Measurements from ENCODE around the gene RPS6KA5.
"Not testable (repeated sequence)": the region's sequence is repeated elsewhere in the genome, so short reads cannot be mapped to it uniquely, and the experiment has no call there.

Gene RPS6KA5

GRCh38 chr14:90981636-90982035 lies 78.8 kb downstream of the RPS6KA5 start:
- DNase-seq, result no peak

- not testable (repeated sequence) for DNase-seq
Observed at GRCh38 chr14:90980636-90981035, 79.8 kb downstream of the RPS6KA5 start.

GRCh38 chr14:90979515-90979914 lies 80.9 kb downstream of the RPS6KA5 start:
- no peak for DNase-seq

- no peak for DNase-seq
Observed at GRCh38 chr14:90976101-90976500, 84.3 kb downstream of the RPS6KA5 start.

- no peak for DNase-seq
Observed at GRCh38 chr14:90971687-90972086, 88.8 kb downstream of the RPS6KA5 start.

- DNase-seq, result no peak
Observed at GRCh38 chr14:90970167-90970600, 90.3 kb downstream of the RPS6KA5 start.

- DNase-seq, result no peak
Observed at GRCh38 chr14:90969531-90970166, 90.8 kb downstream of the RPS6KA5 start.

- DNase-seq, result no peak
Observed at GRCh38 chr14:90968025-90968424, 92.4 kb downstream of the RPS6KA5 start.

GRCh38 chr14:90966493-90966892 lies 93.9 kb downstream of the RPS6KA5 start:
- no peak for DNase-seq

GRCh38 chr14:90965765-90966164 lies 94.7 kb downstream of the RPS6KA5 start:
- DNase-seq, result no peak

- no peak for DNase-seq
Observed at GRCh38 chr14:90963343-90963742, 97.1 kb downstream of the RPS6KA5 start.

- no peak for DNase-seq
Observed at GRCh38 chr14:90962505-90963109, 97.8 kb downstream of the RPS6KA5 start.

- DNase-seq, result no peak
Observed at GRCh38 chr14:90960818-90961217, 99.6 kb downstream of the RPS6KA5 start.

- no peak for DNase-seq
Observed at GRCh38 chr14:90959344-90959743, 101.1 kb downstream of the RPS6KA5 start.

GRCh38 chr14:90956273-90956672 lies 104.2 kb downstream of the RPS6KA5 start:
- no peak for DNase-seq

- DNase-seq, result not testable (repeated sequence)
Observed at GRCh38 chr14:90953643-90954042, 106.8 kb downstream of the RPS6KA5 start.

- DNase-seq, result no peak
Observed at GRCh38 chr14:90943367-90943766, 117.1 kb downstream of the RPS6KA5 start.

GRCh38 chr14:90942511-90942910 lies 117.9 kb downstream of the RPS6KA5 start:
- DNase-seq, result no peak

GRCh38 chr14:90941706-90942105 lies 118.7 kb downstream of the RPS6KA5 start:
- no peak for DNase-seq

- DNase-seq, result no peak
Observed at GRCh38 chr14:90940318-90940962, 120.0 kb downstream of the RPS6KA5 start.

- not testable (repeated sequence) for DNase-seq
Observed at GRCh38 chr14:90939252-90939795, 121.1 kb downstream of the RPS6KA5 start.

GRCh38 chr14:90938615-90939014 lies 121.8 kb downstream of the RPS6KA5 start:
- no peak for DNase-seq

GRCh38 chr14:90936757-90937440 lies 123.5 kb downstream of the RPS6KA5 start:
- DNase-seq, result no peak
